DOHH2 (cell line): ENCODE data around the gene SH3PXD2A.

ENCODE experiments used
- H3F3A ChIP-seq: fragments of 200-600 bp; sonication (generic), shearing (Covaris generic); 2 replicates; pipeline ENCODE4 v1.6.0; 2016; ENCODE audit warnings: antibody characterized with exemption, mild to moderate bottlenecking; ENCODE audit not compliant: control insufficient read depth, insufficient read depth
- H3K27ac ChIP-seq: fragments of 200-600 bp; sonication (generic); 2 replicates; pipeline ENCODE4 v1.5.1; 2014; ENCODE audit warnings: low read depth, mild to moderate bottlenecking, low read length, moderate library complexity
- H3K27me3 ChIP-seq: fragments of 200-600 bp; sonication (generic); 2 replicates; pipeline ENCODE4 v1.6.1; 2014; ENCODE audit warnings: mild to moderate bottlenecking, low read length, mixed read lengths; ENCODE audit not compliant: control insufficient read depth
- H3K36me3 ChIP-seq: fragments of 200-600 bp; sonication (generic); 2 replicates; pipeline ENCODE4 v1.6.1; 2014; ENCODE audit warnings: mild to moderate bottlenecking, low read length, moderate library complexity, mixed read lengths; ENCODE audit not compliant: control insufficient read depth
- H3K4me1 ChIP-seq: fragments of 200-600 bp; sonication (generic); 2 replicates; pipeline ENCODE4 v1.6.1; 2014; ENCODE audit warnings: mild to moderate bottlenecking, low read length, mixed read lengths; ENCODE audit not compliant: control insufficient read depth
- H3K4me2 ChIP-seq: fragments of 200-600 bp; sonication (generic); 2 replicates; pipeline ENCODE4 v1.6.0; 2014; ENCODE audit warnings: mild to moderate bottlenecking, low read length, moderate library complexity
- H3K4me3 ChIP-seq: fragments of 200-600 bp; sonication (generic); 2 replicates; pipeline ENCODE4 v1.5.1; 2014; ENCODE audit warnings: mild to moderate bottlenecking, low read length, mixed read lengths
- H3K79me2 ChIP-seq: fragments of 200-600 bp; sonication (generic); 2 replicates; pipeline ENCODE4 v1.6.1; 2014; ENCODE audit warnings: mild to moderate bottlenecking, low read length, mixed read lengths; ENCODE audit not compliant: control insufficient read depth
- H3K9me2 ChIP-seq: fragments of 200-600 bp; sonication (generic); replicated peaks from 2 replicates; pipeline ENCODE4 v1.6.1; 2014; ENCODE audit warnings: mild to moderate bottlenecking, low read length, mixed read lengths; ENCODE audit not compliant: control insufficient read depth
- H3K9me3 ChIP-seq: fragments of 200-600 bp; sonication (generic); 2 replicates; pipeline ENCODE4 v1.6.1; 2014; ENCODE audit warnings: antibody characterized with exemption, low read length, mixed read lengths; ENCODE audit not compliant: control insufficient read depth, insufficient read depth
- H4K20me1 ChIP-seq: fragments of 200-600 bp; sonication (generic); 2 replicates; pipeline ENCODE4 v1.6.0; 2014; ENCODE audit warnings: low read depth, mild to moderate bottlenecking, antibody characterized with exemption, low read length, moderate library complexity; ENCODE audit not compliant: control insufficient read depth, insufficient read depth
- EZH2phosphoT487 ChIP-seq: fragments of 200-600 bp; sonication (generic); IDR thresholded peaks from 2 replicates; pipeline ENCODE4 v1.6.1; 2017; ENCODE audit warnings: borderline replicate concordance, mild to moderate bottlenecking, antibody characterized with exemption, low read length, moderate library complexity, mixed read lengths
- TF ChIP-seq, protein P1 (sequence below): fragments of 200-600 bp; sonication (generic); IDR thresholded peaks from one replicate; pipeline ENCODE4 v1.5.1; 2014; ENCODE audit warnings: antibody characterized with exemption, mild to moderate bottlenecking, low read depth, low read length; ENCODE audit not compliant: poor library complexity, severe bottlenecking

The SH3PXD2A gene

DNA sequence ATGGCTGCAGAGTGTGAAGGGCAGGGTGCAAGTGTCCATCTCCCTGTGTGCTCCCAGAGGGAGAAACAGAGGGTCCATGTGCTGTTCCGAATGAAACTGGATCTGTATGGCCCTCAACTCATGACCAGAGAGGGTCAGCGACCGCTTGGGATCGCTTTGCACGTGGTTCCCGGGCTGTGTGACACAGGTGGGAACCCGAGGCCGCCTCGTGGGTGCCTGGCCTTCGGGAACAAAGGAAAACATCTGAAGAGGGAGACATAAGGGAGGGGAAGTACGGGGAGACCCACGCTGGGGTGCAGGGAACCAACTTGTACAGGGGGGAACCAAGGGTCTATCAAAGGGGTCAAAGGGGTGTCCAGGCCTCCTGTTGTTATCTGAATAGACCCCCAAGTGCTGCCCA, 57.5 kb downstream of the SH3PXD2A start:
- no peak overlapping the region for H3K4me3 ChIP-seq
- no peaks in the 10 kb centered on the region for H3K4me1 ChIP-seq
- H3K9me3 ChIP-seq: no peaks in the 10 kb centered on the region
- no peaks in the 10 kb centered on the region for H3K79me2 ChIP-seq
- no peak overlapping the region for H3K4me2 ChIP-seq
- no peaks in the 10 kb centered on the region for H3F3A ChIP-seq
- peaks cover 6% of the 10 kb centered on the region; the same call in 1 of the 2 replicates for H3K27me3 ChIP-seq
- H3K9me2 ChIP-seq: no peaks in the 10 kb centered on the region
- no peaks in the 10 kb centered on the region for H3K36me3 ChIP-seq
- TF ChIP-seq EZH2phosphoT487: no peak
- TF ChIP-seq, protein P1, sequence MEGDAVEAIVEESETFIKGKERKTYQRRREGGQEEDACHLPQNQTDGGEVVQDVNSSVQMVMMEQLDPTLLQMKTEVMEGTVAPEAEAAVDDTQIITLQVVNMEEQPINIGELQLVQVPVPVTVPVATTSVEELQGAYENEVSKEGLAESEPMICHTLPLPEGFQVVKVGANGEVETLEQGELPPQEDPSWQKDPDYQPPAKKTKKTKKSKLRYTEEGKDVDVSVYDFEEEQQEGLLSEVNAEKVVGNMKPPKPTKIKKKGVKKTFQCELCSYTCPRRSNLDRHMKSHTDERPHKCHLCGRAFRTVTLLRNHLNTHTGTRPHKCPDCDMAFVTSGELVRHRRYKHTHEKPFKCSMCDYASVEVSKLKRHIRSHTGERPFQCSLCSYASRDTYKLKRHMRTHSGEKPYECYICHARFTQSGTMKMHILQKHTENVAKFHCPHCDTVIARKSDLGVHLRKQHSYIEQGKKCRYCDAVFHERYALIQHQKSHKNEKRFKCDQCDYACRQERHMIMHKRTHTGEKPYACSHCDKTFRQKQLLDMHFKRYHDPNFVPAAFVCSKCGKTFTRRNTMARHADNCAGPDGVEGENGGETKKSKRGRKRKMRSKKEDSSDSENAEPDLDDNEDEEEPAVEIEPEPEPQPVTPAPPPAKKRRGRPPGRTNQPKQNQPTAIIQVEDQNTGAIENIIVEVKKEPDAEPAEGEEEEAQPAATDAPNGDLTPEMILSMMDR: no peak
- no peaks in the 10 kb centered on the region for H4K20me1 ChIP-seq
- H3K27ac ChIP-seq: no peak overlapping the region

DNA sequence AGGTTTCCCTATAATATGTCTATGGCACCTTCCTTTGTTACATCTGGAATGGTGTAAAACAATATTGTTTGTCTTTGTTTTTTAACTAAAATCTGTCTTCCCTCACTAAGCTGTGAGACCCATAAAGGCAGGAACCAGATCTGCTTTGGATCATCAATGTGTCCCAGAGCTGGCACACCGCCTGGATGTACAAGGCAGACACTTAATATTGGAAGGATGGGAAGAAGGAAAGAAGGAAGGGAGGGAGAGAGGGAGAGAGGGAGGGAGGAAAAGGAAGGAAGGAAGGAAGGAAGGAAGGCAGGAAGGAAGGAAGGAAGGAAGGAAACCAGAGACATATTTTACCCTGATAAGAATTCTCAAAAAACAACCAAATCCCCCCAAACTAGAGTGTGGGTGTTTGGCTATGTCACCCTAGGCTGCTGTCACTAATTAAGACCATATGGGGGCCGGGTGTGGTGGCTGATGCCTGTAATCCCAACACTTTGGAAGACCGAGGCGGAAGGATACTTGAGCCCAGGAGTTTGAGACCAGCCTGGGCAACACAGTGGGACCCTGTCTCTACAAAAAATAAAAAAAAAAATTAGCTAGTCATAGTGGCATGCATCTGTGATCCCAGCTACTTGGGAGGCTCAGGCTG, 59.6 kb downstream of the SH3PXD2A start:
- peaks cover 8% of the 10 kb centered on the region; the same call in 1 of the 2 replicates for H3K27me3 ChIP-seq
- H3K27ac ChIP-seq: no peak overlapping the region
- no peaks in the 10 kb centered on the region for H3K9me2 ChIP-seq
- no peaks in the 10 kb centered on the region for H4K20me1 ChIP-seq
- H3K9me3 ChIP-seq: no peaks in the 10 kb centered on the region
- H3K36me3 ChIP-seq: no peaks in the 10 kb centered on the region
- TF ChIP-seq EZH2phosphoT487: no peak
- TF ChIP-seq, protein P1: no peak
- H3K4me3 ChIP-seq: no peak overlapping the region
- H3K4me1 ChIP-seq: no peaks in the 10 kb centered on the region
- no peak overlapping the region for H3K4me2 ChIP-seq
- no peaks in the 10 kb centered on the region for H3K79me2 ChIP-seq
- no peaks in the 10 kb centered on the region for H3F3A ChIP-seq

DNA sequence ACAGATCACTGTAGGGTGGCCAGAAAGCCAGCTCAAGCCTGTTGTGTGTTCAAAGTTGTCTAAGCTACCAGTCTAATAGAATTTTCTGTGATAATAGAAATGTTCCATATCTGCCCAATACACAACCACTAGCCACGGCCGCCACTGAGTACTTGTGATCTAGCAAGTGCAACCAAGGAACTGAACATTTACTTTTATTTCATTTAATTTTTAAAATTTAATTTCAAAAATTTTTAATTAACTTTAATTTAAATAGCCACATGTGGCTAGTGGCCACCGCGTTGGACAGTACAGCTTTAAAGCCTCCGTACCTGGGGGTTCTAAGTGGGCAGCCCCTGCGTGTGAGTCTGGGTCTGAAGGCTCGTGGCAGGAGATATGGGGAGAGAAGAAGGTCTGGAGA, 60.4 kb downstream of the SH3PXD2A start:
- Histone ChIP-seq H3K36me3 (no peaks in the 10 kb centered on the region), H4K20me1 (no peaks in the 10 kb centered on the region), H3K9me2 (no peaks in the 10 kb centered on the region), H3K27me3 (peaks cover 8% of the 10 kb centered on the region; the same call in 1 of the 2 replicates), H3K4me3 (no peak overlapping the region), H3K4me2 (no peak overlapping the region), H3K4me1 (no peaks in the 10 kb centered on the region), H3K79me2 (no peaks in the 10 kb centered on the region), H3K27ac (no peak overlapping the region), H3K9me3 (no peaks in the 10 kb centered on the region), H3F3A (no peaks in the 10 kb centered on the region)
- TF ChIP-seq EZH2phosphoT487: no peak
- TF ChIP-seq, protein P1: no peak
